Thymus (tissue), 14 donors: ENCODE results near the gene RFXAP. TPM values are rescaled to one million over a fixed set of nuclear protein-coding genes. Genes with fewer than 3 reads are reported as not detected.
A peak's percentile ranks its signal among the peaks of the same experiment; 100 is the strongest.

Experiments used
- DNase-seq, 9 donors: peaks; one replicate each; pipeline ENCODE4 v3.0.0-alpha.2; 2013; ENCODE audit warnings: low spot score in 9 of 9, low read depth in 6 of 9, missing footprints in 1 of 9
- H3K27ac ChIP-seq, 2 donors: one replicate each; pipeline ENCODE4 v1.5.1; 2013; ENCODE audit warnings: control low read depth in 1 of 2, low read depth in 1 of 2, low read length in 1 of 2, mild to moderate bottlenecking in 1 of 2, moderate library complexity in 1 of 2
- H3K27me3 ChIP-seq, 2 donors: one replicate each; pipeline ENCODE4 v1.5.1; 2013; ENCODE audit warnings: low read length in 1 of 2; ENCODE audit not compliant: control insufficient read depth in 2 of 2, insufficient read depth in 1 of 2
- H3K36me3 ChIP-seq, 2 donors: one replicate each; pipeline ENCODE4 v1.5.1; 2013; ENCODE audit warnings: low read length in 1 of 2, mild to moderate bottlenecking in 1 of 2, moderate library complexity in 1 of 2; ENCODE audit not compliant: control insufficient read depth in 2 of 2, insufficient read depth in 2 of 2
- H3K4me1 ChIP-seq, 2 donors: one replicate each; pipeline ENCODE4 v1.5.1; 2013; ENCODE audit warnings: low read length in 2 of 2; ENCODE audit not compliant: control insufficient read depth in 2 of 2, insufficient read depth in 2 of 2
- H3K4me3 ChIP-seq, 2 donors: one replicate each; pipeline ENCODE4 v1.5.1; 2013; ENCODE audit warnings: low read length in 2 of 2, control low read depth in 1 of 2, mild to moderate bottlenecking in 1 of 2
- H3K9me3 ChIP-seq, 2 donors: one replicate each; pipeline ENCODE4 v1.5.1; 2013; ENCODE audit warnings: low read length in 1 of 2, mild to moderate bottlenecking in 1 of 2; ENCODE audit not compliant: control insufficient read depth in 2 of 2, insufficient read depth in 1 of 2
- WGBS: extraction: QIAGEN DNeasy Blood & Tissue Kit; methylation state at CpG from one replicate; pipeline ENCODE4 v1.1.7; 2013; 5-methylcytosine and 5-hydroxymethylcytosine counted together
- long read RNA-seq, 10 donors: transcript quantifications; one replicate each; lab custom pipeline, GENCODE V29; 2026
- polyA plus RNA-seq: library from polyadenylated mRNA; stranded (reverse); fragments of 200-250 nt; gene quantifications from one replicate; pipeline ENCODE4 v1.2.3, GENCODE V29; 2013
- total RNA-seq: library from RNA; stranded (reverse); fragments of 120-200 nt; gene quantifications from one replicate; pipeline ENCODE4 v1.2.4, GENCODE V29; 2013
- donor health status: healthy.

Gene RFXAP
- total RNA-seq = 2.6 TPM
- 9.1 TPM for polyA plus RNA-seq
- long read RNA-seq, donor 1, partial matches to known transcripts = 0 of 2 reads
- long read RNA-seq, donor 1, other reads (novel, unspliced or antisense) = 0 of 2 reads
- long read RNA-seq, donor 2 = 0 reads
- long read RNA-seq, donor 3, transcript RFXAP-201 (3 exons, 2,304 nt) = major isoform, 9 of 118 reads
- long read RNA-seq, donor 3, partial matches to known transcripts = 67 of 118 reads
- long read RNA-seq, donor 3, other reads (novel, unspliced or antisense) = 42 of 118 reads
- long read RNA-seq, donor 4, transcript RFXAP-201 (3 exons, 2,304 nt) = major isoform, 5 of 116 reads
- long read RNA-seq, donor 4, partial matches to known transcripts = 80 of 116 reads
- long read RNA-seq, donor 4, other reads (novel, unspliced or antisense) = 31 of 116 reads
- long read RNA-seq, donor 5, transcript RFXAP-201 (3 exons, 2,304 nt) = major isoform, 11 of 128 reads
- long read RNA-seq, donor 5, partial matches to known transcripts = 75 of 128 reads
- long read RNA-seq, donor 5, other reads (novel, unspliced or antisense) = 42 of 128 reads
- long read RNA-seq, donor 6, transcript RFXAP-201 (3 exons, 2,304 nt) = major isoform, 7 of 13 reads
- long read RNA-seq, donor 6, partial matches to known transcripts = 6 of 13 reads
- long read RNA-seq, donor 6, other reads (novel, unspliced or antisense) = 0 of 13 reads
- long read RNA-seq, donor 7, partial matches to known transcripts = 0 of 2 reads
- long read RNA-seq, donor 7, other reads (novel, unspliced or antisense) = 0 of 2 reads
- long read RNA-seq, donor 8, partial matches to known transcripts = 0 of 3 reads
- long read RNA-seq, donor 8, other reads (novel, unspliced or antisense) = 0 of 3 reads
- long read RNA-seq, donor 9, transcript RFXAP-201 (3 exons, 2,304 nt) = major isoform, 7 of 7 reads
- long read RNA-seq, donor 9, partial matches to known transcripts = 0 of 7 reads
- long read RNA-seq, donor 9, other reads (novel, unspliced or antisense) = 0 of 7 reads
- long read RNA-seq, donor 10, transcript RFXAP-201 (3 exons, 2,304 nt) = major isoform, 7 of 77 reads
- long read RNA-seq, donor 10, partial matches to known transcripts = 38 of 77 reads
- long read RNA-seq, donor 10, other reads (novel, unspliced or antisense) = 32 of 77 reads

GRCh38 chr13:36818804-36819738, at the start of gene RFXAP:
TSS of gene RFXAP (plus strand) at chr13:36819222. CDS start at chr13:36819358, 136 bp downstream.
- peak within 1 kb of the TSS; percentile 85 to 91 for H3K4me3 ChIP-seq
- peak; percentile 76 to 95 (median 89) for DNase-seq
- H3K36me3 ChIP-seq = no peaks in the 10 kb centered on the region
- H3K9me3 ChIP-seq = no peaks in the 10 kb centered on the region
- H3K27me3 ChIP-seq = no peaks in the 10 kb centered on the region
- H3K4me1 ChIP-seq = peaks cover 13 to 17% of the 10 kb centered on the region in 2 donors
- peak within 1 kb of the TSS; percentile 69 to 72 for H3K27ac ChIP-seq
- WGBS = under 1% methylated on average over 78 of the region's 78 CpGs

GRCh38 chr13:36769545-36769944, 49.5 kb upstream of the RFXAP start:
- 89% methylated on average over 4 of the region's 4 CpGs for WGBS

GRCh38 chr13:36770741-36771140, 48.3 kb upstream of the RFXAP start:
- no peak overlapping the region for H3K4me3 ChIP-seq
- H3K36me3 ChIP-seq = no peaks in the 10 kb centered on the region
- WGBS = 97% methylated on average over 2 of the region's 2 CpGs
- no peaks in the 10 kb centered on the region for H3K9me3 ChIP-seq
- H3K27ac ChIP-seq = no peak overlapping the region
- H3K4me1 ChIP-seq = no peaks in the 10 kb centered on the region
- DNase-seq = no peak
- no peaks in the 10 kb centered on the region for H3K27me3 ChIP-seq

More at GRCh38 chr13:36769545-36769944, 49.5 kb upstream of the RFXAP start:
- H3K9me3 ChIP-seq = no peaks in the 10 kb centered on the region
- H3K4me1 ChIP-seq = no peaks in the 10 kb centered on the region
- H3K27me3 ChIP-seq = no peaks in the 10 kb centered on the region
- H3K36me3 ChIP-seq = no peaks in the 10 kb centered on the region
- H3K27ac ChIP-seq = no peak overlapping the region
- no peak for DNase-seq
- no peak overlapping the region for H3K4me3 ChIP-seq

GRCh38 chr13:36772853-36773252, 46.2 kb upstream of the RFXAP start:
- Histone ChIP-seq H3K27me3 (no peaks in the 10 kb centered on the region), H3K4me3 (no peak overlapping the region), H3K36me3 (no peaks in the 10 kb centered on the region), H3K27ac (no peak overlapping the region), H3K9me3 (no peaks in the 10 kb centered on the region), H3K4me1 (no peaks in the 10 kb centered on the region)
- no peak for DNase-seq

- WGBS = 83% methylated on average over 5 of the region's 5 CpGs
- Histone ChIP-seq H3K4me1 (no peaks in the 10 kb centered on the region), H3K4me3 (no peak overlapping the region), H3K36me3 (no peaks in the 10 kb centered on the region), H3K27me3 (no peaks in the 10 kb centered on the region), H3K27ac (no peak overlapping the region), H3K9me3 (no peaks in the 10 kb centered on the region)
- DNase-seq = no peak
Measured at GRCh38 chr13:36774931-36775330, 44.1 kb upstream of the RFXAP start.

- DNase-seq = no peak
- no peaks in the 10 kb centered on the region for H3K4me1 ChIP-seq
- H3K27ac ChIP-seq = no peak overlapping the region
- H3K36me3 ChIP-seq = no peaks in the 10 kb centered on the region
- H3K27me3 ChIP-seq = no peaks in the 10 kb centered on the region
- H3K4me3 ChIP-seq = no peak overlapping the region
- H3K9me3 ChIP-seq = no peaks in the 10 kb centered on the region
Measured at GRCh38 chr13:36776175-36776574, 42.8 kb upstream of the RFXAP start.

- Histone ChIP-seq H3K36me3 (no peaks in the 10 kb centered on the region), H3K4me3 (no peak overlapping the region), H3K27me3 (no peaks in the 10 kb centered on the region), H3K9me3 (no peaks in the 10 kb centered on the region), H3K27ac (no peak overlapping the region), H3K4me1 (no peaks in the 10 kb centered on the region)
- 77% methylated on average over 8 of the region's 8 CpGs for WGBS
- DNase-seq = no peak
Measured at GRCh38 chr13:36778083-36778671, 40.8 kb upstream of the RFXAP start.

- no peaks in the 10 kb centered on the region for H3K9me3 ChIP-seq
- no peaks in the 10 kb centered on the region for H3K27me3 ChIP-seq
- no peaks in the 10 kb centered on the region for H3K36me3 ChIP-seq
- no peak for DNase-seq
- 74% methylated on average over 3 of the region's 3 CpGs for WGBS
- H3K27ac ChIP-seq = no peak overlapping the region
- H3K4me1 ChIP-seq = no peaks in the 10 kb centered on the region
- no peak overlapping the region for H3K4me3 ChIP-seq
Measured at GRCh38 chr13:36783890-36784289, 35.1 kb upstream of the RFXAP start.
